GM19025 (cell line): ENCODE data around the gene VWF.
"Not testable (repeated sequence)": the region's sequence is repeated elsewhere in the genome, so short reads cannot be mapped to it uniquely, and the experiment has no call there.

ENCODE experiments used
- ATAC-seq: cut with Tn5 transposase; IDR thresholded peaks from one replicate; pipeline ENCODE4 v1.9.1; 2021; ENCODE audit warnings: mild to moderate bottlenecking, low read depth, moderate library complexity; ENCODE audit not compliant: unreplicated experiment

The VWF gene

DNA sequence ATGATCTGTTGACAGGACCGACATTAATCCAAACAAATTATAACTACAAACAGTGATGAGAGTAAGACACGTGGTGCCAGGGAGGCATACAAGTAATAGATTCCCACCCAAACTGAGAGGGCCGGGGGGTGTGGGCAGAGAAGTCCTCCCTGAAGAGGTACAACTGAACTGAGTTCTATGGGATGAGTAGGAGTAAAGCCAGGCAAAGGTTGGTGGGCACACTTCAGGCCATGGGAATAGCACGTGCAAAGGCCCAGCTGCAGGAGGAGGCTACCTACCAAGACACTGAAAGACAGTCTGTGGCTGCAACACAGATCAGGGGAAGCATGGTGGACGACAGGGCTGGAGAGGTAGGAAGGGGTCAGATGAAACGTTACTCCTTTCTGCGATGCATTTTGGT lies 22.0 kb upstream of the VWF start:
- no peak for ATAC-seq

DNA sequence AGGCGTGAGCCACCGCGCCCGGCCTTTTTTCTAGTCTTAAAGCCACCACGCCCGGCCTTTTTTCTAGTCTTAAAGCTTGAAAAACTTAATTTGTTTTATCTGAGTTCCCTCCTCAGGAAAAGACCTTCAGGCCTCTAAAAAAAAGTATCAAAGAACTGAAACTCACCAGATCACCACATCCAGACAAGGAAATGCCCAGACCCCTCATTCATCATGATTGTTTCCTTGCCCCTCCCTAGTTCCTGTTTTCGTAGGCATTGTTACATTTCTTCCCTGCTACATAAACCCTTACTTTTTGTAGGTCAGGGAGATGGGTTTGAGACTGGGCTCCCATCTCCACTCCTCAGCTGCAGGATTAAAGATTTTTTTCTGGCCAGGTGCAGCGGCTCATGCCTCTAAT lies 21.1 kb upstream of the VWF start:
- no peak for ATAC-seq

DNA sequence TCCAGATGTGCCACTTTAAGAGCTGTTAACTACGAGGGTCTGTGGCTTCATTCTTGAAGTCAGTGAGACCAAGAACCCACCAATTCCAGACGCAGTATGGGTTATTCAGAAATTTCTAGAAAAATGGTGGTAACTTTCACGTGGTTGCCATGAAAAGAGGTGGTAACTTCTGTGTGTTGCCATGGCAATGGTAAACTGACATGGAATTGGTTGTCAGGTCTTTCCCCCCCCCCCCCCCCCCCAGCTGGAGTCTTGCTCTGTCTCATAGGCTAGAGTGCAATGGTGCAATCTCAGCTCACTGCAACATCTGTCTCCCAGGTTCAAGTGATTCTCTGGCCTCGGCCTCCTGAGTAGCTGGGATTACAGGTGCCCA lies 18.8 kb upstream of the VWF start:
- no peak for ATAC-seq

DNA sequence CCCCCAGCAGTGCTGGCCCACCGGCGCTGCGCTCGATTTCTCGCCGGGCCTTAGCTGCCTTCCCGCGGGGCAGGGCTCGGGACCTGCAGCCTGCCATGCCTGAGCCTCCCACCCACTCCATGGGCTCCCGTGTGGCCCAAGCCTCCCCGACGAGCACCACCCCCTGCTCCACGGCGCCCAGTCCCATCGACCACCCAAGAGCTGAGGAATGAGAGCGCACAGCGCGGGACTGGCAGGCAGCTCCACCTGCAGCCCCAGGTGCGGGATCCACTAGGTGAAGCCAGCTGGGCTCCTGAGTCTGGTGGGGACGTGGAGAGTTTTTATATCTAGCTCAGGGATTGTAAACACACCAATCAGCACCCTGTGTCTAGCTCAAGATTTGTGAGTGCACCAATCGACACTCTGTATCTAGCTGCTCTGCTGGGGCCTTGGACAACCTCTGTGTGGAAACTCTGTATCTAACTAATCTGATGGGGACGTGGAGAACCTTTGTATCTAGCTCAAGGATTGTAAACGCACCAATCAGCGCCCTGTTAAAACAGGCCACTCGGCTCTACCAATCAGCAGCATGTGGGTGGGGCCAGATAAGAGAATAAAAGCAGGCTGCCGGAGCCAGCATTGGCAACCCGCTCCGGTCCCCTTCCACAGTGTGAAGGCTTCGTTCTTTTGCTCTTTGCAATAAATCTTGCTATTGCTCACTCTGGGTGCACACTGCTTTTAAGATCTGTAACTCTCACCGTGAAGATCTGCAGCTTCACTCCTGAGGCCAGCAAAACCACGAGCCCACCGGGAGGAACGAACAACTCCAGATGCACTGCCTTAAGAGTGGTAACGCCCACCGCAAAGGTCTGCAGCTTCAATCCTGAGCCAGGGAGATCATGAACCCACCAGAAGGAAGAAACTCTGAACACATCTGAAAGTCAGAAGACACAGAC lies 18.2 kb upstream of the VWF start:
- not testable (repeated sequence) for ATAC-seq

DNA sequence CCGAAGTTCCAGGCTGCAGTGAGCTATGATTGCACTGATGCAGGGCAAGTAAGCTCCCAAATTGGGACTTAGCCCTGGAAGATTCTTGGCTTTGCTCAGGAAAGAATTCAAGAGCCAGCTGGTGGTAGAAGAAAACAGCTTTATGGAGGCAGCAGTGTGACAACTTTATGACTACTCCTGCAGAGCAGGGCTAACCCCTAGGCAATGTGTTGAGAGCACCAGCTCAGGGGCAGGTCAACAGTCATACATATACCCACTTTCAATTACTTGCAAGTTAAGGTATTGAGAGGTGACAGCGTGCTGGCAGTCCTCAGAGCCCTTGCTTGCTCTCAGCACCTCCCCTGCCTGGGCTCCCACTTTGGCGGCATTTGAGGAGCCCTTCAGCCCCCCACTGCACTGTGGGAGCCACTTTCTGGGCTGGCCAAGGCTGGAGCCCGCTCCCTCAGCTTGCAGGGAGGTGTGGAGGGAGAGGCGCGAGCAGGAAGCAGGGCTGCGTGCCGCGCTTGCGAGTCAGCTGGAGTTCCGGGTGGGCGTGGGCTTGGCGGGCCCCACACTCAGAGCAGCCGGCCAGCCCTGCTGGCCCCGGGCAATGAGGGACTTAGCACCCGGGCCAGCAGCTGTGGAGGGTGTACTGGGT lies 17.4 kb upstream of the VWF start:
- ATAC-seq = not testable (repeated sequence)

DNA sequence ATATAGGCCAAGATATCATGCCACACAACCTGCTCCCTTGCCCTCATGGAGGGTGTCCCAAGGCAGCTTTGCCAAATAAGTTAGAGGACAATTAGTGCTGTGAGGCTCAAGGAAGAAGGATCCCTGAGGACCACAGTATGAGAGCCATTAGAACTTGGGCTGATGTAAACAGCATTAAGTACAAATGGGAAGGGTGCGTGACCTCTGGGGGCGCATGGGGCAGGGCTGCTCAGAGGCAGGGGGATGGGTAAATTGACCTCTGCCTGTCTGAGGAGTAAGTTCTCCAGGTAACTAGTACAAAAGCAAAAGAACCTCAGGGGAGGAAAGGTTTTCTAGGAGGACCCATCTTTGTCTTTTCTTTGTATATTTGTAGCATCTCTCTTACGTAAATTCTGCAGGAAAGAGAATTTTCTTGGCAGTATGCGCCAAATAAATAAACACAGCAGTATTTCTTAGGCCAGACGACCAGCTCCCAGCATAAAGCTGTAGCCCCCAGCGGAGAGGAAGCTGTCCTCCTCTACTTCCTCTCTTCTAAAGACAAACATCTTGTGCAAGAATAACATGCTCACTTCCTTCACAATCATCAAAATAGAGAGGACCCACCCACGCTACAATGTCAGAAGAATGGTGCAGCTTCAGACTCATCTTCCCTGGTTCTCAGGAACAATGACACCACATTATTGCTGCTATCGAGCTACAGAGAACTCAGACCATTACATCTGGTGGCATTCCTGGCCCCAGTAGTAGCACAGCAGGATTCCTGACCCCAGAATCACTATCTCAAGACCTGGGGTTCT lies 16.4 kb upstream of the VWF start:
- no peak for ATAC-seq

DNA sequence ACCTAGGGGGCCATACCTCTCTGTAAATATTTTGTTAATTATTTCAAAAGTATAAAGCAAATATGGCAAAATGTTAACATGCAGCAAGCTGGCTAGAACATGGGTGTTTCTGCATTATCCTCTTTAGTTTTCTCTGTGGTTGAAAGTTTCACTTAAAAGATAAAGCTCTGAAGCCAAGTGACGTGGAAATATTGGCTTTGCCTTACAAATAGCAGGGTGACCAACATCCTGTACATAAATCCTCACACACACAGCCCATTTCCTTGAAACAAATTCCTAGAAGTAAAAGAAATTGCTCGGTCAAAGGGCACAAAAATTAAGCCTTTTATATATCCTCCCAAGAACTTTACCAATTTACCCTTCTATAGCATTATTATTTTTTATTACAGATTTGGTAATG lies 10.6 kb upstream of the VWF start:
- no peak for ATAC-seq

DNA sequence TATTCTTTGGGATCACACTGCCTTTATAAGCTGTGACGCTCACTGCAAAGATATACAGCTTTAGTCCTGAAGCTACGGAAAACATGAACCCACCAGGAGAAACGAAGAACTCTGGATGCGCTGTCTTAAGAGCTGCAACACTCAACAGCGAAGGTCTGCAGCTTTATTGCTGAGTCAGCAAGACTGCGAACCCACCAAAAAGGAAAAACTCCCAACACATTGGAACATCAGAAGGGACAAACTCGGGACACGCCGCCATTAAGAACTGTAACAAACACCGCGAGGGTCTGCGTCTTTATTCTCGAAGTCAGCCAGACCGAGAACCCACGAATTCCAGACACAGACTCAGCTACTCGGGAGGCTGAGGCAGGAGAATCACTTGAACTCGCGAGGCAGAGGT lies 9.2 kb upstream of the VWF start:
- ATAC-seq = no peak

DNA sequence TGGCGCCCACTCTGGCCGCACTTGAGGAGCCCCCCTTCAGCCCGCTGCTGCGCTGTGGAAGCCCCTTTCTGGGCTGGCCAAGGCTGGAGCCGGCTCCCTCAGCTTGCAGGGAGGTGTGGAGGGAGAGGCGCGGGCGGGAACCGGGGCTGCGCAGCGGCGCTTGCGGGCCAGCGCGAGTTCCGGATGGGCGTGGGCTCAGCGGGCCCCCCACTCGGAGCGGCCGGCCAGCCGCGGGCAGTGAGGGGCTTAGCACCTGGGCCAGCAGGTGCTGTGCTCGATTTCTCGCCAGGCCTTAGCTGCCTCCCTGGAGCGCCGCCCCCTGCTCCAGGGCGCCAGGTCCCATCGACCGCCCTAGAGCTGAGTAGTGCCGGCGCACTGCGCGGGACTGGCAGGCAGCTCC lies 8.0 kb upstream of the VWF start:
- no peak for ATAC-seq

DNA sequence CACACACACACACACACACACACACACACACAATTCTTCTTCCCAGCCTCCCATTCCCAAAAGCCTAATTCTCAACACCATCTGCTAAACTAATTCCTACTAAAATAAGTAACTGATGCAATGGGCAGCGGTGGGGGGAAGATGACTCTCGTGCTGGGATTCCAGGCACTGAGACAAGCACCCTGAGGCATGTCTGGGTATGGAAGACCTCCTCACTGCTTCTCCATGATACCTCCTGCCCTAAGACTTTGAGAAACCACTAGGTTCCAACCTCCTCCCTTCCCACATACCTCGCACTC lies 789 bp upstream of the VWF start:
- no peak for ATAC-seq

DNA sequence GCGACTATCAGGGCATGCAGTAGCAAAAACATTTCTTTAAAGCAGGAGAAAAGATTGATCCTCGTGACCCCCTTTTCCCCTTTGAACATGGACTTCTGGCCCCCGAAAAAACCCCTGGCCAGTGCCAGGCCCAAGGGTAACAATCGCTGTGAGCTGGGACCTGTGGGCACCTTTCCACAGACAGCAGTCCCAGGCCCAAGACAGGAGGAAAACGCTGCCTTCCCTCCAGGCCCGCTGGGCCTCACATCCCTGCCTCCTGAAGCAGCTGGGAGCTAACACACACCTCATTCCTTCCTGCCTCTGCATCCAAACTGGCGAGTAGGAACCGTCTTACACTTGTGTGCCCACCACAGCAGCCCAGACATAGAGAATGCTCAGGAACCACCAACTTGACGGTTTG lies 1.2 kb downstream of the VWF start:
- no peak for ATAC-seq

DNA sequence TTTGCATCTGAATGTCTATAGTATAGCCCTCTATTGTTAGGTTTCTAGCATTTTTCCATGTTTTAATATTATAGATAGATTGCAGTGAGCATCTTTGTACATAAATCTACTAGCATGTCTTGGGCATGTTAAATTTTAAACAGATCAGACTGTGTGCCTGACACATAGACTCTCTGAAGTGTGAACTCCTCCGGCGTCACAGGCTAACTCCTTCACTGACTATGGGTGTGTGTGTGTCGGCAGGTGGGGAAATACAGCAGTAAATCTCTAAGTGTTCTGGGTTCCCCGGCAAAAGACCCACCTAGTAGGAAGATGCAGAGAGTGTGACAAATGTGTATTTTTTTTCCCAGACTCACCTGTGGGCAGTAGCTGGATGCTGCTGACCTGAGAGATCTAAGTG lies 2.3 kb downstream of the VWF start:
- no peak for ATAC-seq

DNA sequence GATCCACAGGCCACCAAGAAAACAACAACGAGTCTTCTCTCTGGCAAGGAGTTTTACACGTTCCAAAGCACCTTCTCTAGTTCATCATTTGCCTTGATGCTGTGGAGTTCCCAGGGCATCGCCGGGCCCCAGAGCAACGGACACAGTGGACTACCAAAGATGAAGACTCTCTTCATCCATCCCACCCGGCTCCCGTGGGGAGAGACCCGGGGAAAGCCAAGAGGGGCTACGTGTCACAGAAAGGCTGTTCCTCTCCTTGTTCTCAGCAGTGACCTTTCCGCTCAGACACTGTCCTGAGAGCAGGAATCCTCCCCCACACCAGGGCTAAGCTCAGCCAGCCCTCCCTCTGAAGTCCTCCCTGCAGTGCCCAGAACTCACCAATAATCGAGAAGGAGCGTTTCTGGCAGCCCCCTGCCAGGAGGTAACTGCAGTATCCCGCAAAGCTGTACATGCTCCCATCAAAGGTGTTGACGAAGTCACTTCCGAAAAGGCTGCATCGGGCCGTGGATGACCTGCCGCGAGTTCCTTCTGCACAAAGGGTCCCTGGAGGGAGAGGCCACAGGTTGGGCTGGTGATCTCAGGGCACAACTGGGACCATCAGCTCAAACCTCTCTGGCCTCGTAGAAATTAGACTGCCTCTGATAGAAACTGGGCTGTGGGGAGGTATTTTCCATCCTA lies 3.5 kb downstream of the VWF start:
- no peak for ATAC-seq

DNA sequence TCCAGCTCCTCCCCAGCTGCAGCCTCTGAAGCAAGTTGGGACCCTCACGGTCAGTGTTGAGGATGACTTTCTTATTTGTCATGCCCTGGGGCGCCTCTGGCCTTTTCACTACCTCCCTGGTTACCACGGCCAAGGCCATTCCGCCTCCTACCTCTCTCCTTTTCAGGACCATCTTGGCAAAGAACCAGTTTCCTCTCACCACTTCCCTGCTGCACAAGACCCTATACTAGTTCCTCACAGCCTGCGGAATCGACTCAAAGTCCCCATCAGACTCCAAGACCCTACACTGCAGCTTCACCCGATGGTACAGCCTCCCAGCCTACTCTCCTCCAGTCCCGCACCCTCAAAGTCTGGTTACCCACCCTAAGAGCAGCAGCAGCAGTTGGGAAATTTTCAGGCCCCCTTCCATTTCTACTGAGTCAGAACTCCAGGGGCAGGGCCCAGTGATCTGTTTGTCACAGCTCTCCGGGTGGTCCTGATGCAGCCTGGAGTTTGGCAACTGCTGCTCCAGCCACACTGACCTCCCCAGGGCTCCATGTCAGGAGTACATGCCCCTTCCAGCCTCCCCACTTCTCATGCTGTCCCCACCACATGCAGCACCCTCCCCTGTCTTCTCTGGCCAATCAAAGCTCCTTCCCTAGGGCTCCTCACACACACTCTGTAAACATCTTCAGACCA lies 5.4 kb downstream of the VWF start:
- ATAC-seq = no peak

DNA sequence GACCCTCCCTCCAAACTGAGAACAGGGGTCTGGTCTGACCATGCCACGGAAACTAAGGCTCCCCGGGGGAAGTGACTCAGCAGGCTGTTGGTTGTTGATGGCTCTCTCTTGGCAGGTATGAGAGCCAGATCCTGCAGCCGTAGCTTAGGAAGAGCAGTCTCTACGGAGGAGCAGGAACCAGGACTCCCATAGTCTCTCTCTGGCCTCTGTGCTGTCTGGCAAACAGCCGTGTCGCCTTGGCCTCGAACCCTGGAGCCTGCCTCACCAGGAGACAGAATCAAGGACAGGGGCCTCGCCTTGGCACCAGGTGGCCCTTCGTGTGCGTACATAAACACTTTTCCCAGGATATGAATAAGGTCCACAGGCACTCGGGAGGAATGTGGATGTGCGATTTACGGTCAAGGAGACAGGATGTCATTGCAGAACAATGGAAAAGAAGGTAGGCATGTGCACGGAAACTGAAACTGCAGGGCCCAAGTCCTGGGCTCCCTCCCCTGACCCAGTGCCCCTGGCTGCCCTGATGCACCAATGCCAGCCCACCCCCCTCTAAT lies 7.9 kb downstream of the VWF start:
- no peak for ATAC-seq

DNA sequence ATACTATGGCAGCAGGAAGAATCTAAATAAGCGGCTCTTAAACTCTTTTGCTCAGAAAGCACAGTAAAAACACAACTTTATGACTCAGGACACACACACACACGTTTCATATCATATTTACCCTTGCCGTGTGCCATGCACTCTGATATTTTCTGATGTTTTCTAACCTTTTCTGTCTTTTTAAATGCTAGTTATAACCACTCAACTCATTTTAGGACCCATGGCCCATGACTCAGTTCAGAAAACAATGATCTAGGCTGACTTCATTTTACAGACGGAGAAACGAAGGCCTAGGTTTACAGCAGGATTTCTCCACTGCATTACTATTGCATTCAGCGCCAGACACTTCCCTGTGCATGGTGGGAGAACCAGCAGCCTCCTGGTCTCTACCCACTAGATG lies 9.1 kb downstream of the VWF start:
- ATAC-seq = no peak

DNA sequence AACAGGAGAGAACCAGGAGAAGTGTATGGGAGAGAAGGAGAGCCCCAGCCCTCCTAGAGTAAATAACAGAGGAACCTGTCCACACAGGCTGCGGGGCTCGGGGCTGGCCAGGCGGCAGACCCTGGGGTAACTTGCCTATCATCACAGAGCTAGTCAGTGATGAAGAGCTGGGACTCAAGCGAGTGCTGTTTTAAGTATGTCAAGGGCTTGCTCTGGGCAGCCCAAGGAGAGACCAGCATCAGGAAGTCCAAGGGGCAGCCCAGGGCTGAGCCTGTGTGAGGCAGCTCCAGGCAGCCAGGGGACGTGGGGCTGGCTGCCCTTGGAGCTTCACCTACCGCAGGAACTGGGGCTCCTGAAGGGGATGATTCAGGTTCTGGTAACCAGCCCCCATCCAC lies 10.0 kb downstream of the VWF start:
- ATAC-seq = no peak

DNA sequence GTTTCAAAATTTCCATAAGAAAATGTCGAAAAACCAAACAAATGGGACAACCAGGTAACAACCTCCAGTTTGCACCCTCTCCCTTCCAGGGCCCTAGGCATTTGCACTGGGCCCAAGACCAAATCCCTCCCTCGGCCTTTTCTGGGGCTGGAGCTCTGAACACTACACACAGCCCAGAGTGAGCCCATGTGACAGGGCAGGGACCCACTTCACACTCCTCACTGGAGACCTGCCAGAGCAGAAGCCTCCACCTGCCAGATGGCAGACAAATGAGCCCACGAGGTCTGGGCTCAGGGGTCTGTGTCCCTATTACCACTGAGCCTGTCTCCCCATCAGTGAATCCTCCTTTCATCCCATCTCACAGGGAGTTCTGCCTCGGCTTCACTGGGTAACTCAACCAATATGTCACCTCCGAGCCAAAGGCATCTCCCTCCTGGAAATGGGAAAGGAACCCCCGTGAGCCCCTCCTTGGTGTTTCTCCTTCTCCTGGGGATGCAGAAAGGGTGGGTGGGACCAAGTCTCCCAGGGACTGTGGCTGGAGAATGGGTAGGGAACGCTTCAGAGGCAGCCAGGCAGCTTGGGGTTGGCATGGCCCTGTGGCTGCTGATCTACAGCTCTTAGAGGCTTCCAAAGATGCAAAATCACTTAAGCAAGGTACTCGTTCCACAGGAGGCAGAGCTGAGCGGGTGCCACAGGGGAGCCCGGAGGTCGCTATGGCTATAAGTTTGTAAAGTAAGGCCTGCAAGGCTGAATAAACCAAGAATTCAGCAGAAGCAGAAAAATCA lies 10.6 kb downstream of the VWF start:
- ATAC-seq = no peak

DNA sequence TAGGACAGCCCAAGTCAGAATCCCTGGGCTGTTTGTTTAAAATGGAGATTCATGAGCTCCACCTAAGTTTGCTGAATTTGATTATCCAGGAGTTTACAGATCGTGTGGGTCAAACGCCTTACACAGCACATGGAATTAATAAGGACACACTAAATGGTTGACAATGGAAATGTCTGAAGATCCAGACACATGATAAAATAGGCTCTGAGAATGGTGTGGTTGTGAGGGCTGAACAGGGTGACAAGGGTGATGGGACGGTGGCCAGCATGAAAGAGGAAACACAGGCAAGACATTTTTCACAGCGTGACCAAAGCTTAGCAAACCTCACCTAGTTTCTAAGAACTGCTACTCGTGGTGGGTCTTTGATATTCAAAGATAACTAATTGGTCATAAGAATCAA lies 12.5 kb downstream of the VWF start:
- ATAC-seq = no peak
